GM20000 (cell line): ENCODE data around the gene CDH9.

Source experiments
- DNase-seq: peaks from one replicate; pipeline ENCODE4 v3.0.0; 2012; ENCODE audit warnings: low spot score
- TF ChIP-seq, protein P1 (sequence below): IDR thresholded peaks from 2 replicates; pipeline ENCODE4 v1.5.1; 2012; ENCODE audit warnings: mild to moderate bottlenecking, control low read depth; ENCODE audit errors: extremely low read depth, missing control alignments

Gene CDH9

DNA sequence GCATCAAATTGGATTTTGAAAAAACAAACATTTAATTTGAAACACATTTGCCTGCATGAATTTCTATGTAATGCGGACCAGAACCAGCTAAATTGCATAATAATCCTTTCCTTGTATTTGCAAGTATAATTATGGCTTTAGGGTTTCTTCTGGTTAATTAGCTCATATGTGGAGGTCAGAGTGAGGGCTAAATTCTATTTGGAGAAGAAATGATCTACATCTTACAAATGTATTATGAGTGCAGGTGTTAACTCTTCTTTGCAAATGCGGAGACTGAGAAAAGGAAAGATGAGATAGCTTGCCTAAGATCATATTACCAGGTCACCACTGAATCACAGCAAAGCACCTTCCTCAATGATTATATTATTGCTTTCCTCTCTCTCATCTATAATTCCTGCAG is 194.7 kb downstream of the CDH9 start:
- no peak for DNase-seq

DNA sequence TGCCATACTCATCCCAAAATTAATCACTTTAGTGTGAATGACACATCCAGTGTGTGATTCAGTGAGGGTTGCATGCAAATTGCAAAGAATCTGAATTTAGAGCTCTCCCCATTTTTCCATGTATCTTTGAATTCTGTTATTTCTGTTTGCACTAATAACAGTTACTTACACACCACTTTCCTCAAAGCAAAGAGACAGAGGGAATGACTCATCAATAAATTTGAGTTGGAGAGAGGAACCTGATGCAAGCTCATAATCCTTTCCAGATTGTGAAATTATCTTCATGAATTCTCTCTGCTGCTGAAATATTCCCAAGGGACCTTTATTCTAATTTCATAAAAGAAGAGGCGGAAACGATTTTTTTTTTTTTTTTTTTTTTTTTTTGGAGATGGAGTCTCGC is 204.8 kb downstream of the CDH9 start:
- no peak for DNase-seq
- TF ChIP-seq, protein P1, sequence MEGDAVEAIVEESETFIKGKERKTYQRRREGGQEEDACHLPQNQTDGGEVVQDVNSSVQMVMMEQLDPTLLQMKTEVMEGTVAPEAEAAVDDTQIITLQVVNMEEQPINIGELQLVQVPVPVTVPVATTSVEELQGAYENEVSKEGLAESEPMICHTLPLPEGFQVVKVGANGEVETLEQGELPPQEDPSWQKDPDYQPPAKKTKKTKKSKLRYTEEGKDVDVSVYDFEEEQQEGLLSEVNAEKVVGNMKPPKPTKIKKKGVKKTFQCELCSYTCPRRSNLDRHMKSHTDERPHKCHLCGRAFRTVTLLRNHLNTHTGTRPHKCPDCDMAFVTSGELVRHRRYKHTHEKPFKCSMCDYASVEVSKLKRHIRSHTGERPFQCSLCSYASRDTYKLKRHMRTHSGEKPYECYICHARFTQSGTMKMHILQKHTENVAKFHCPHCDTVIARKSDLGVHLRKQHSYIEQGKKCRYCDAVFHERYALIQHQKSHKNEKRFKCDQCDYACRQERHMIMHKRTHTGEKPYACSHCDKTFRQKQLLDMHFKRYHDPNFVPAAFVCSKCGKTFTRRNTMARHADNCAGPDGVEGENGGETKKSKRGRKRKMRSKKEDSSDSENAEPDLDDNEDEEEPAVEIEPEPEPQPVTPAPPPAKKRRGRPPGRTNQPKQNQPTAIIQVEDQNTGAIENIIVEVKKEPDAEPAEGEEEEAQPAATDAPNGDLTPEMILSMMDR: no peak

More for the DNA sequence above, 194.7 kb downstream of the CDH9 start:
- TF ChIP-seq, protein P1: no peak
